IPS-20b (cell line): ENCODE measurements around the gene OAS3.

ENCODE experiments used
- H3K27ac ChIP-seq: one replicate; pipeline ENCODE4 v1.5.1; 2013; ENCODE audit warnings: low read length
- H3K27me3 ChIP-seq: 2 replicates; pipeline ENCODE4 v1.6.1; 2013; ENCODE audit warnings: mild to moderate bottlenecking, low read length, inconsistent platforms; ENCODE audit not compliant: insufficient read depth
- H3K36me3 ChIP-seq: 2 replicates; pipeline ENCODE4 v1.6.1; 2013; ENCODE audit warnings: low read depth, mild to moderate bottlenecking, inconsistent platforms, low read length, moderate library complexity; ENCODE audit not compliant: insufficient read depth
- H3K4me1 ChIP-seq: 2 replicates; pipeline ENCODE4 v1.6.1; 2013; ENCODE audit warnings: mild to moderate bottlenecking, control low read depth, inconsistent platforms, low read length, moderate library complexity; ENCODE audit not compliant: insufficient read depth
- H3K4me3 ChIP-seq: 2 replicates; pipeline ENCODE4 v1.5.1; 2013; ENCODE audit warnings: mild to moderate bottlenecking, low read length, inconsistent platforms
- H3K9ac ChIP-seq: 2 replicates; pipeline ENCODE4 v1.6.1; 2013; ENCODE audit warnings: low read depth, mild to moderate bottlenecking, inconsistent platforms, low read length, moderate library complexity
- H3K9me3 ChIP-seq: 2 replicates; pipeline ENCODE4 v1.6.1; 2013; ENCODE audit warnings: mild to moderate bottlenecking, low read depth, low read length, inconsistent platforms; ENCODE audit not compliant: insufficient read depth

Gene OAS3

DNA sequence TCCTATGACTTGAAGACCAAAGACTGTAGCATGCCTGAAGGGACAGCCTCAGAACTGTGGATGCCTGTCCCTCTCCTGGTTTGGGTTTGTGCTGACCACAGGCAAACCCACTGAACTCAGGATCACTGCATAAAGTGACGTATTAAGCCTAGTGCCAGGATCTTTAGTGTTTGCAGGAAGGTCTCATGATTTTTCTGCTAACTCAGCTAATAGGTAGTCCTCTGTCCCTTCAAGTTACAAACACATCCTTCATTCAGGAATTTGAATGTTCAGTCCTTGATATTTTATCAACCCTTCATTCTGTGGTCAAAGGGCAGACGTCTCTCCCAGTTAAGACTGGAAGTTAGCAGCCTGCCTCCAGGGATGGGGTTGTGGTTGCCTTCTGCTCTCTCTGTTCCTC is 10.3 kb upstream of the OAS3 start:
- no peak overlapping the region for H3K27ac ChIP-seq
- H3K4me3 ChIP-seq = no peak overlapping the region
- no peaks in the 10 kb centered on the region for H3K4me1 ChIP-seq
- no peak overlapping the region for H3K9ac ChIP-seq
- H3K9me3 ChIP-seq = 0 out of 2 replicates have a peak, but pooled peaks cover 4% of the 10 kb centered on the region
- H3K36me3 ChIP-seq = no peaks in the 10 kb centered on the region
- no peaks in the 10 kb centered on the region for H3K27me3 ChIP-seq

DNA sequence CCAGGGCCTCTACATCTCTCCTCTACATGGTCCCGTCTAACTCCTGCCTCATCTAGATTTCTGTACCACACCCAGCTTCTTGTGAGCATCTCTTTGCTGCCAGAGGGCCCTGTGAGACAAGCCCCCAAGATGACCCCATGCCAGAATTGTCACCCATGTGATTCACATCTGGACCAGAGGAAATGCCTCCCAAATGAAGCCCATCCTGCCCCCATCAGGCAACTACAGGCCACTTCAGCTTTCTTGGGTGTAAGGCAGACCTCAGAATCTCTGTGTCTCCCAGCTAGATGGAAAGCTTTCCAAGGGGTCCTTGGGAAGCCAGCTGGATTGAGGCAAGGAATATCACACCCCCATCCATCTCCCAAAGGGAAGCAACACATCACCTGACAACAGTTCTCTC is 9.3 kb upstream of the OAS3 start:
- H3K9me3 ChIP-seq = 0 out of 2 replicates have a peak, but pooled peaks cover 4% of the 10 kb centered on the region
- no peaks in the 10 kb centered on the region for H3K27me3 ChIP-seq
- no peak overlapping the region for H3K9ac ChIP-seq
- no peaks in the 10 kb centered on the region for H3K36me3 ChIP-seq
- H3K27ac ChIP-seq = no peak overlapping the region
- H3K4me3 ChIP-seq = no peak overlapping the region
- no peaks in the 10 kb centered on the region for H3K4me1 ChIP-seq

DNA sequence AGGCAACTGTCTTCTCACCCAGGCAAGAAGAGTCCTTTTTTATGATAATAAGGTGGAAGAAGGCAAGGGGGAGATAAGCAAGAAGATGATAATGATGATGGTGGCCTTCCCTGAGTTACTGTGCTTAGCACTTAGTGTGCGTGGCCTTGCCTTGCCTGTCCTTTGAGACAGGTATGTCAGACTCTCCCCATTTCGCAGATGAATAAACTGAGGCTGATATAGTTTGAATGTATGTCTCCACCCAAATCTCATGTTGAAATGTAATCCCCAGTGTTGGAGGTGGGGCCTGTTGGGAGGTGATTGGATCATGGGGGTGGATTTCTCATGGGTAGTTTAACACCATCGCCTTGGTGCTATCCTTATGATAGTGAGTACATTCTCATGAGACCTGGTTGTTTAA is 8.6 kb upstream of the OAS3 start:
- no peak overlapping the region for H3K27ac ChIP-seq
- 0 out of 2 replicates have a peak, but pooled peaks cover 4% of the 10 kb centered on the region for H3K9me3 ChIP-seq
- no peak overlapping the region for H3K4me3 ChIP-seq
- no peak overlapping the region for H3K9ac ChIP-seq
- no peaks in the 10 kb centered on the region for H3K36me3 ChIP-seq
- no peaks in the 10 kb centered on the region for H3K4me1 ChIP-seq
- H3K27me3 ChIP-seq = no peaks in the 10 kb centered on the region

DNA sequence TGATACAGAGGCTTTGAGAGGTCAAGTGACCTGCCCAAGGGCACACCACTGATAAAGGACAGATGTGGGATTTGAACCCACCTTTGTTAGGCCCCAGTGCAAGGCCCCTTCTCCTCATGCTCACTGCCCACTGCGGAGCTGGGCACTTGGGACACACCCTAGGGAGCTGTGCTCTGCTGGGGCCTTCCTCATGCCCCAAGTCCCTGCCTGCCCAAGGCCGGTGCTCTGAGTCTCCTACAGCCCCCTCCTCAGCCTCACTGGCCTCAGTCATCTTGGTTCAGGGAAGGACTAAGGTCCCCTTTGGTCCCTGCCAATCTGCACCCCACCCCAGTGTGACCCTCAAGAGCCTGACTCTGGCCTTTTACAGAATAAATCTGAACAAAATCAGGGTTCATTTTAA is 7.9 kb upstream of the OAS3 start:
- H3K4me1 ChIP-seq = no peaks in the 10 kb centered on the region
- no peak overlapping the region for H3K27ac ChIP-seq
- H3K27me3 ChIP-seq = no peaks in the 10 kb centered on the region
- H3K36me3 ChIP-seq = no peaks in the 10 kb centered on the region
- H3K9me3 ChIP-seq = 0 out of 2 replicates have a peak, but pooled peaks cover 4% of the 10 kb centered on the region
- H3K9ac ChIP-seq = no peak overlapping the region
- H3K4me3 ChIP-seq = no peak overlapping the region

DNA sequence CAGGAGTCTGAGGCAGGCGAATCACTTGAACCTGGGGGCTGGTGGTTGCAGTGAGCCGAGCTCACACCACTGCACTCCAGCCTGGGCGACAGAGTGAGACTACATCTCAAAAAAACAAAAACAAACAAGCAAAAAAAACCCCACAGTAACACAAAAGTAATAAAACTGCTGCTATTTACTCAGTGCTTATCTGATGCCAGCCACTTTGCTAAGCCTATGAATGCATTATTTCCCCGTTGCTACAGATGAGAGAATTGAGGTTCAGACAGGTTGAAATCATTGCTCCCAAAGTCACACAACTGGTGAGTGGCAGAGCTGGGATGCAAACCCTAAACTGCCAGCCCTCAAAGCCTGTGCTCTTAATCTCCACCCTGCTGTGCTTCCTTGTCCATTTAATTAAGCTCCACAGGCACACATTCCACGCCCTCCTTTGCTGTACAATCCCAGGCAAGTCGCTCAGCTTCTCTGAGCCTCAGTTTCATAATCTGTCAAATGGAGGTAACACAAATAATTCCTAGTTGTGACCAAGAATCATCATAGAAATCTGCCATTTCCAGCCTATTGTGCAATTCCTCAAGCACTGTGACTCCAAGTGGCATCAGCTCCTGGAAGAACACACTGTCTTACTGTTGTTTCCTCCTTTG is 5.7 kb upstream of the OAS3 start:
- Histone ChIP-seq H3K4me1 (no peaks in the 10 kb centered on the region), H3K9me3 (0 out of 2 replicates have a peak, but pooled peaks cover under 1% of the 10 kb centered on the region), H3K27me3 (peaks cover 15% of the 10 kb centered on the region), H3K27ac (no peak overlapping the region), H3K4me3 (no peak overlapping the region), H3K36me3 (no peaks in the 10 kb centered on the region), H3K9ac (no peak overlapping the region)

DNA sequence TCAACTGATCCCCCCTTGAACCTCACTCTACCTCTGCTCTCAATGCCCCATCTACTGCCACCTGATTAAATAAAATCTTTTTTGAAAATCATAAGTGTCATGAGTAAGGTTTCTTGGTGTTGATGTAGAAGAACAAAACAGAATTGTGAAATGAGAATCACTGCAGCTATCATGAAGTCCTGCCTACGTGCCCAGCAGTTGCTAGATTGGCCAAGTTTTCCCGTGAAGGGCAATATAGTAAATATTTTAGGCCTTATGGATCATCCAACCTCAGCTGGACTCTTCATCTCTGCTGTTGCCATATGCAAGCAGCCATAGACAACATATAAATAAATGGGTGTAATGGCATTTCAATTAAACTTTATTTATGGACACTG is 5.2 kb upstream of the OAS3 start:
- Histone ChIP-seq H3K4me3 (no peak overlapping the region), H3K9ac (no peak overlapping the region), H3K4me1 (no peaks in the 10 kb centered on the region; the same call in 1 of the 2 replicates), H3K36me3 (no peaks in the 10 kb centered on the region), H3K9me3 (no peaks in the 10 kb centered on the region), H3K27me3 (peaks cover 20% of the 10 kb centered on the region), H3K27ac (no peak overlapping the region)

DNA sequence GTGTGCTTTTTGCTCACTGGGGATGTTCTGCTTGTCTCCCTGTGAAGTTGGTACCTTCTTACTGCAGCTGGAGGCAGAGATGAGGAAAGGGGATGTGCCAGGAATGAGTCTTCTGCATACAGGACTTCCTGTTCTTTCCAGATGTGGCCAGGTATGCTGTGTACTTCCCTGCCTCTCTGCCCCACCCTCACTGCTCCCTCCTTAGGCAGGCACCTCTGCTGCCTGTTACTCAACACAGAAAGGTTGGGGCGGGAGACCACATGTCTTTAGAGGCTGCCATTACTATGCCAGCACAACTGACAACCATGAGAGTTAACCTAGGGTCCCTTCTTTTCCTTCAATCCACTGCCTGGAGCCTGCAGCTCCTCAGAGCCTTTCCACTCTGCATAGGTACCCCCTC is 2.0 kb upstream of the OAS3 start:
- no peak overlapping the region for H3K9ac ChIP-seq
- no peak overlapping the region for H3K4me3 ChIP-seq
- H3K4me1 ChIP-seq = no peaks in the 10 kb centered on the region; the same call in 1 of the 2 replicates
- H3K9me3 ChIP-seq = no peaks in the 10 kb centered on the region
- H3K27ac ChIP-seq = no peak overlapping the region
- no peaks in the 10 kb centered on the region for H3K36me3 ChIP-seq
- peaks cover 40% of the 10 kb centered on the region for H3K27me3 ChIP-seq

DNA sequence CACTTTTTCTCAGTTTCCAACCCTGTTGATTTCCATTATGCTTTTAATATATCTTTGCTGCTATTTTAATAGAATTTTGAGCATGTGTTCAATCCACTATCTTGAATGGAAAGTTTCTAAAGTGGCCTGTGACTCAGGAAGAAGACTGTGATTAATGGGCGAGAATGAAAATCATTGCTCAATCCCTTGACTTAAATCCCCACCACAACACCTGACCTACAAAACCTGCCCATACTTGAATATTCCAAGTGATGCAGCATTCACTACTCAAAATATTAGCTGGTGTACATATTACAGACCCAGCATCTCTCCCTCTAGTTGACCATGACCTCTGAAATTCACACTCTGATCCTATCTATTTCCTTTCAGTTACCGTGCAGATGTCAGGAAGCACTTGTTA is 1.3 kb upstream of the OAS3 start:
- Histone ChIP-seq H3K27ac (no peak overlapping the region), H3K9me3 (no peaks in the 10 kb centered on the region), H3K4me1 (no peaks in the 10 kb centered on the region; the same call in 1 of the 2 replicates), H3K9ac (no peak overlapping the region), H3K36me3 (no peaks in the 10 kb centered on the region), H3K4me3 (no peak overlapping the region), H3K27me3 (peaks cover 40% of the 10 kb centered on the region)

DNA sequence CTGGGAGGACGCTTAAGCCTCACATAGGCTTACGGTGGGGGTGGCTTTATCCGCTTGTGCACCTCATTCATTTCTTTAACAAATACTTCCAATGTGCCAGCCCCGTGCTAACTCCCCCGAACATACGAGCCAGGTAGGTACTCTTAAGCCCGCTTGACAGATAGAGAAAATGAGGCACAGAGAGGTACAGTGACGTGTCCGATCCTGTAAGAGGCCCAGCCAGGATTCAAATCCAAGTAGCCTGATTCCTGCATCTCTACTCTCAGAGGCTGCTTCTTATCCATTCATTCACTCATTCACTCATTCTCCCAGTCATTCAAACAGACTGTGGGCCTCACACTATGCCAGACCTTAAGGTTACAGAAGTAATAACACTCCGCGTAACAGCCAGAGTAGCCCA is 477 bp downstream of the OAS3 start:
- Histone ChIP-seq H3K9ac (peak overlapping the region; percentile 38; the same call in 1 of the 2 replicates), H3K4me3 (peak overlapping the region; percentile 71), H3K36me3 (no peaks in the 10 kb centered on the region), H3K27me3 (peaks cover 40% of the 10 kb centered on the region), H3K4me1 (no peaks in the 10 kb centered on the region; the same call in 1 of the 2 replicates), H3K27ac (no peak overlapping the region), H3K9me3 (no peaks in the 10 kb centered on the region)

DNA sequence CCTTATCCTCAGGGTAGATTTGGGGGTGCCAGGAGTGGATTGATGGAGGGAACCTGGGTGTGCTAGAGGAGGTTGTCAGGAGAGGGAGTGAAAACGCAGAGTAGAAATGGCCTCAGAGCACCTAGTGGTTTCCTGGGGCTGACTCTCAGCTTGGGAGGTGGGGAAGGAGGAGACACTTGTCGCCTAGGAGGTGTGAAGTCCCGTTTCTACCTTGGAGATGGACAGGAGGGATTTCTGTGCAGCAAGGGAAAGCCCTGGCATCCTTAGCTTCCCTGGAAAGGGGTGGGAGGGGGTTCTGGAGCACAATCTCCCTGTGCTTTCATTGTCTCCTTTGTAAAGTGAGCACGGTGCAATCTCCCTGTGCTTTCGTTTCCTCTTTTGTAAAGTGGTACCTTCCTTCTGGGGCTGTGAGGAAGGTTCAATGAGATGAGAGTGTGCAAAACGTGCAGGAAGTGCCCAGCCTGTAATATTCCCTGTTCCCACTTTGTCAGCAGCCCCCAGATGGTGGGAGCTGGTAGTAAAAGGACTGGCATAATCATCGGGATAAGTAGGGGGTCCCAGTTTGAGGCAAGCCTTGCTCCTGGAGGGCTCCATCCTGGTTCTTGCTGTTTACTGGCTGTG is 1.6 kb downstream of the OAS3 start:
- Histone ChIP-seq H3K4me3 (no peak overlapping the region), H3K4me1 (no peaks in the 10 kb centered on the region; the same call in 1 of the 2 replicates), H3K9me3 (no peaks in the 10 kb centered on the region), H3K27me3 (peaks cover 40% of the 10 kb centered on the region), H3K27ac (no peak overlapping the region), H3K9ac (no peak overlapping the region), H3K36me3 (no peaks in the 10 kb centered on the region)

DNA sequence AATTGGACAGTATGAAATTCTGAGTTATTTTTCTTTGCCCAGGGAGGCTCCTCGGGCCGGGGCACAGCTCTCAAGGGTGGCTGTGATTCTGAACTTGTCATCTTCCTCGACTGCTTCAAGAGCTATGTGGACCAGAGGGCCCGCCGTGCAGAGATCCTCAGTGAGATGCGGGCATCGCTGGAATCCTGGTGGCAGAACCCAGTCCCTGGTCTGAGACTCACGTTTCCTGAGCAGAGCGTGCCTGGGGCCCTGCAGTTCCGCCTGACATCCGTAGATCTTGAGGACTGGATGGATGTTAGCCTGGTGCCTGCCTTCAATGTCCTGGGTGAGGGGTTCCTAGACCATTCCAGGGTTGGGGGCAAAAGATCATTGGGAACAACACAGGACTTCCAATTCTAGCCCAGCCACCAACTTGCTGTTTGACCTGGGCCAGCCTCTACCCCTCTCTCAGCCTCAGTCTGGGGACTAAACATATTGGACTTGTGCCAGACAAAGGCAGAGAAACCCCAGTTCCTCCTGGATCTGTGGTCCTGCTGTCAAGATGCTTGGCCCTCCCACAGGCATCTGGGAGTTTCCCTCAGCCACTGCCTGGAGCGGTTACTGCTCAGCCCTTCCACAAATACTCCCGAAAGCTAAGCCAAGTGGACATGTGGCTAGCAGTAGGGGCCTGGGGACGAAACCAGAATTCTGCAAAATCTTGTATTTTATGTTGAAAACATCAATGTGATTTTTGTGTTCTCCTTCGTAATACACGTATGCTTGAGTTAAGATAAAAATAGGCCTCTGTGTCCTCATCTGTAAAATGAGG is 3.5 kb downstream of the OAS3 start:
- Histone ChIP-seq H3K27me3 (peaks cover 34% of the 10 kb centered on the region), H3K27ac (no peak overlapping the region)

More for the DNA sequence above, 3.5 kb downstream of the OAS3 start:
- Histone ChIP-seq H3K4me1 (no peaks in the 10 kb centered on the region; the same call in 1 of the 2 replicates), H3K9ac (no peak overlapping the region), H3K9me3 (no peaks in the 10 kb centered on the region), H3K36me3 (no peaks in the 10 kb centered on the region), H3K4me3 (no peak overlapping the region)
